ENCODE results near the gene HOGA1. TPM values are rescaled to one million over a fixed set of nuclear protein-coding genes. Genes with fewer than 3 reads are reported as not detected.

The HOGA1 gene
- total and polyA plus RNA-seq, 2 of the 13 experiments (the other 11 are each of a cell fraction or from before 2014, with no cell fraction given), result 7.6 to 19.5 TPM

DNA sequence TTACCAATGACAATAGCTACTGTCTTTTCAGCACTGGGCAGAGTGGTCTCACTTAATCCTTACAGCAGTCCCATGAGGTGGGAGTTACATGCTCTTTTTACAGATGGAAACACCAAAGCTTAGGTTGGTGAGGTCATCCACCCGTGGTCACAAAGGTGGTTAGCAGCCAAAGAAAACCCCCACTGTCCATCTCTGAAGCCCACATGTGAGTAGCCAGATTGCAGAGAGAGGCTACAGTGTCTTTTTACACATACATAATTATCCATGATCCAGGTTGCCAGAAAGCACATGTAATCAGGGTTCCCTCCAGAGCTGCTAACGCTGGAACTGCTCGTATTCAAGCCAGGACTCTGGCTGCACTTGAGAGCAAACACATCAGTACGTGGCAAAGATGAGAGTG lies 36.2 kb upstream of the HOGA1 start:
- in situ Hi-C loops (cut with HindIII; ENCODE audit: extremely low pct_ligation_motif_present, low pct_unique_long_range_greater_than_20kb) (no loop called here), intact Hi-C loops (cut with micrococcal nuclease; ENCODE audit: unreplicated experiment) (no loop called here)
- Histone ChIP-seq H3K9ac (ENCODE audit: insufficient read depth, low read depth, low read length) (no peak overlapping the region), H3K4me3 (replicated peaks in 1 of 3; ENCODE audit: insufficient read depth in 1 of 3, low read depth in 2 of 3, low read length in 3 of 3) (no peak overlapping the region), H3K27me3 (ENCODE audit: control insufficient read depth in 1 of 2, insufficient read depth in 2 of 2, low read length in 2 of 2) (no peaks in the 10 kb centered on the region), H4K20me1 (ENCODE audit: insufficient read depth, low read length) (no peaks in the 10 kb centered on the region), H3K4me1 (ENCODE audit: insufficient read depth, low read length) (peaks cover 31% of the 10 kb centered on the region), H3K79me2 (ENCODE audit: insufficient read depth, low read length) (no peaks in the 10 kb centered on the region), H3K9me3 (ENCODE audit: low read length) (no peaks in the 10 kb centered on the region), H3K36me3 (replicated peaks in 1 of 2; ENCODE audit: control insufficient read depth in 1 of 2, insufficient read depth in 2 of 2, low read length in 2 of 2) (no peaks in the 10 kb centered on the region), H2AFZ (ENCODE audit: low read length) (no peak overlapping the region), H3K4me2 (ENCODE audit: low read depth, low read length) (no peak overlapping the region), H3K27ac (ENCODE audit: extremely low read length, insufficient read depth, low read length) (no peak overlapping the region)
- 90% methylated on average over 4 of the region's 4 CpGs for WGBS (ENCODE audit: low lambda C conversion rate)
- DNase-seq (ENCODE audit: low spot score) (no peak), ATAC-seq (no peak), FAIRE-seq (no peak)
- no TSS peak for BruUV-seq (replicated peaks)
- TF ChIP-seq, protein P1, sequence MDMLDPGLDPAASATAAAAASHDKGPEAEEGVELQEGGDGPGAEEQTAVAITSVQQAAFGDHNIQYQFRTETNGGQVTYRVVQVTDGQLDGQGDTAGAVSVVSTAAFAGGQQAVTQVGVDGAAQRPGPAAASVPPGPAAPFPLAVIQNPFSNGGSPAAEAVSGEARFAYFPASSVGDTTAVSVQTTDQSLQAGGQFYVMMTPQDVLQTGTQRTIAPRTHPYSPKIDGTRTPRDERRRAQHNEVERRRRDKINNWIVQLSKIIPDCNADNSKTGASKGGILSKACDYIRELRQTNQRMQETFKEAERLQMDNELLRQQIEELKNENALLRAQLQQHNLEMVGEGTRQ (IDR thresholded peaks at IDR 0.05; ENCODE audit: low read depth, low read length), result no peak
- TF ChIP-seq, protein P1 (CRISPR knock-in tag; IDR thresholded peaks at IDR 0.05; ENCODE audit: borderline replicate concordance), result no peak
- TF ChIP-seq SP140L (CRISPR knock-in tag; IDR thresholded peaks at IDR 0.05; ENCODE audit: borderline replicate concordance) (no peak), RORA (CRISPR knock-in tag; IDR thresholded peaks at IDR 0.05) (no peak), ZNF205 (CRISPR knock-in tag; IDR thresholded peaks at IDR 0.05) (no peak), ZNF768 (CRISPR knock-in tag; IDR thresholded peaks at IDR 0.05) (no peak), ESRRA (CRISPR knock-in tag; IDR thresholded peaks at IDR 0.05; ENCODE audit: low read depth) (no peak), MED8 (CRISPR knock-in tag; IDR thresholded peaks at IDR 0.05; ENCODE audit: insufficient replicate concordance) (no peak)
- TF ChIP-seq, protein P2, sequence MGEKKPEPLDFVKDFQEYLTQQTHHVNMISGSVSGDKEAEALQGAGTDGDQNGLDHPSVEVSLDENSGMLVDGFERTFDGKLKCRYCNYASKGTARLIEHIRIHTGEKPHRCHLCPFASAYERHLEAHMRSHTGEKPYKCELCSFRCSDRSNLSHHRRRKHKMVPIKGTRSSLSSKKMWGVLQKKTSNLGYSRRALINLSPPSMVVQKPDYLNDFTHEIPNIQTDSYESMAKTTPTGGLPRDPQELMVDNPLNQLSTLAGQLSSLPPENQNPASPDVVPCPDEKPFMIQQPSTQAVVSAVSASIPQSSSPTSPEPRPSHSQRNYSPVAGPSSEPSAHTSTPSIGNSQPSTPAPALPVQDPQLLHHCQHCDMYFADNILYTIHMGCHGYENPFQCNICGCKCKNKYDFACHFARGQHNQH (CRISPR knock-in tag; IDR thresholded peaks at IDR 0.05), result no peak
- POLR2A ChIA-PET, result no interaction called here
- CTCF ChIA-PET (ENCODE audit: low intra/inter-chr PET ratio, low total read pairs), result no interaction called here

Data from HepG2 (cell line).